Thyroid gland (tissue), 4 donors: ENCODE data around the gene HYDIN.
"Not testable (repeated sequence)": the region's sequence is repeated elsewhere in the genome, so short reads cannot be mapped to it uniquely, and the experiment has no call there.

Experiments used
- CTCF ChIP-seq, 6 experiments: fragments of 200-600 bp in 3 of 6; fragments of 450-650 bp in 3 of 6; sonication (generic) in 3 of 6; IDR thresholded peaks; one replicate each; pipeline ENCODE4 v1.5.1; 2016 to 2019; ENCODE audit warnings: antibody characterized with exemption in 6 of 6, mild to moderate bottlenecking in 2 of 6, inconsistent platforms in 1 of 6, moderate library complexity in 1 of 6
- POLR2A ChIP-seq, 2 donors: fragments of 450-650 bp; IDR thresholded peaks; one replicate each; pipeline ENCODE4 v1.6.1; 2017; ENCODE audit warnings: antibody characterized with exemption in 2 of 2, mild to moderate bottlenecking in 2 of 2, moderate library complexity in 1 of 2

- not testable (repeated sequence) for TF ChIP-seq POLR2A, CTCF (IDR thresholded peaks at IDR 0.05)
Measured at GRCh38 chr16:70882311-70882710, 348.2 kb downstream of the HYDIN start.
